H1 (cell line): Measurements from ENCODE around the gene AICDA. TPM values are rescaled to one million over a fixed set of nuclear protein-coding genes. Genes with fewer than 3 reads are reported as not detected.

Source experiments
- ATF3 ChIP-seq: IDR thresholded peaks from 2 replicates; pipeline ENCODE4 v1.6.1; 2011; ENCODE audit warnings: low read depth, mild to moderate bottlenecking, low read length; ENCODE audit not compliant: insufficient read depth
- CBX5 ChIP-seq: fragments of 300-800, 300-1000 bp; sonication (generic); IDR thresholded peaks from 2 replicates; pipeline ENCODE4 v1.7.1; 2016; ENCODE audit warnings: antibody characterized with exemption, low read length, low read depth
- CBX8 ChIP-seq: fragments of 300-800, 300-1000 bp; sonication (generic); IDR thresholded peaks from 2 replicates; pipeline ENCODE4 v1.7.1; 2016; ENCODE audit warnings: low read depth, low read length, borderline replicate concordance
- CEBPB ChIP-seq: IDR thresholded peaks from 2 replicates; pipeline ENCODE4 v1.6.1; 2012; ENCODE audit warnings: low read depth, low read length
- CHD2 ChIP-seq: IDR thresholded peaks from 2 replicates; pipeline ENCODE4 v1.6.1; 2012; ENCODE audit warnings: low read length, improper control_type of control experiment
- EGR1 ChIP-seq: IDR thresholded peaks from 2 replicates; pipeline ENCODE4 v1.6.1; 2011; ENCODE audit warnings: low read depth, low read length, borderline replicate concordance
- FOSL1 ChIP-seq: IDR thresholded peaks from 2 replicates; pipeline ENCODE4 v1.6.1; 2011; ENCODE audit warnings: mild to moderate bottlenecking, low read depth, low read length, moderate library complexity; ENCODE audit not compliant: insufficient read depth
- KDM5A ChIP-seq: fragments of 200-600 bp; IDR thresholded peaks from 2 replicates; pipeline ENCODE4 v1.7.1; 2012; ENCODE audit warnings: mild to moderate bottlenecking, low read length, inconsistent platforms, mixed read lengths
- NANOG ChIP-seq: IDR thresholded peaks from 2 replicates; pipeline ENCODE4 v1.6.1; 2011; ENCODE audit warnings: low read length, low read depth, mild to moderate bottlenecking, inconsistent platforms; ENCODE audit not compliant: insufficient read depth, poor library complexity, severe bottlenecking
- TBP ChIP-seq: IDR thresholded peaks from 2 replicates; pipeline ENCODE4 v1.6.1; 2011; ENCODE audit warnings: low read depth, low read length, improper control_type of control experiment
- polyA plus RNA-seq, 7 experiments: library from polyadenylated mRNA; depleted of rRNA in 3 of 7; stranded (reverse) in 5 of 7; unstranded in 2 of 7; fragments of >200 nt in 5 of 7; fragments of 200-250 nt in 2 of 7; gene quantifications; 1 replicate in 5 of 7; 2 replicates in 1 of 7; 4 replicates in 1 of 7; pipeline versions ENCODE4 v1.2.1 to v1.2.3, GENCODE V29; 2011 to 2013; ENCODE audit warnings: missing spikeins in 2 of 7, mixed read lengths in 2 of 7
- total RNA-seq: library from RNA; stranded (reverse); fragmentation: NEBNext Ultra II Directional; extraction: Animal tissue kit (Norgen Biotek cat#: 25700); gene quantifications from 2 replicates; pipeline ENCODE4 v1.2.1, GENCODE V29; 2021
- TF ChIP-seq, protein P1 (sequence below): fragments of 300-600 bp; sonication (generic); IDR thresholded peaks from 2 replicates; pipeline ENCODE4 v1.7.1; 2012; ENCODE audit warnings: low read length, moderate library complexity, mild to moderate bottlenecking, inconsistent platforms; ENCODE audit not compliant: insufficient replicate concordance
- TF ChIP-seq, protein P2 (sequence below): IDR thresholded peaks from 2 replicates; pipeline ENCODE4 v1.6.1; 2012; ENCODE audit warnings: inconsistent platforms

The AICDA gene
- total and polyA plus RNA-seq, 2 of the 8 experiments (the other 6 are each of a cell fraction or from before 2014, with no cell fraction given): not detected

GRCh38 chr12:8638951-8639350 lies 26.3 kb upstream of the AICDA start (continued):
- TF ChIP-seq, protein P1, sequence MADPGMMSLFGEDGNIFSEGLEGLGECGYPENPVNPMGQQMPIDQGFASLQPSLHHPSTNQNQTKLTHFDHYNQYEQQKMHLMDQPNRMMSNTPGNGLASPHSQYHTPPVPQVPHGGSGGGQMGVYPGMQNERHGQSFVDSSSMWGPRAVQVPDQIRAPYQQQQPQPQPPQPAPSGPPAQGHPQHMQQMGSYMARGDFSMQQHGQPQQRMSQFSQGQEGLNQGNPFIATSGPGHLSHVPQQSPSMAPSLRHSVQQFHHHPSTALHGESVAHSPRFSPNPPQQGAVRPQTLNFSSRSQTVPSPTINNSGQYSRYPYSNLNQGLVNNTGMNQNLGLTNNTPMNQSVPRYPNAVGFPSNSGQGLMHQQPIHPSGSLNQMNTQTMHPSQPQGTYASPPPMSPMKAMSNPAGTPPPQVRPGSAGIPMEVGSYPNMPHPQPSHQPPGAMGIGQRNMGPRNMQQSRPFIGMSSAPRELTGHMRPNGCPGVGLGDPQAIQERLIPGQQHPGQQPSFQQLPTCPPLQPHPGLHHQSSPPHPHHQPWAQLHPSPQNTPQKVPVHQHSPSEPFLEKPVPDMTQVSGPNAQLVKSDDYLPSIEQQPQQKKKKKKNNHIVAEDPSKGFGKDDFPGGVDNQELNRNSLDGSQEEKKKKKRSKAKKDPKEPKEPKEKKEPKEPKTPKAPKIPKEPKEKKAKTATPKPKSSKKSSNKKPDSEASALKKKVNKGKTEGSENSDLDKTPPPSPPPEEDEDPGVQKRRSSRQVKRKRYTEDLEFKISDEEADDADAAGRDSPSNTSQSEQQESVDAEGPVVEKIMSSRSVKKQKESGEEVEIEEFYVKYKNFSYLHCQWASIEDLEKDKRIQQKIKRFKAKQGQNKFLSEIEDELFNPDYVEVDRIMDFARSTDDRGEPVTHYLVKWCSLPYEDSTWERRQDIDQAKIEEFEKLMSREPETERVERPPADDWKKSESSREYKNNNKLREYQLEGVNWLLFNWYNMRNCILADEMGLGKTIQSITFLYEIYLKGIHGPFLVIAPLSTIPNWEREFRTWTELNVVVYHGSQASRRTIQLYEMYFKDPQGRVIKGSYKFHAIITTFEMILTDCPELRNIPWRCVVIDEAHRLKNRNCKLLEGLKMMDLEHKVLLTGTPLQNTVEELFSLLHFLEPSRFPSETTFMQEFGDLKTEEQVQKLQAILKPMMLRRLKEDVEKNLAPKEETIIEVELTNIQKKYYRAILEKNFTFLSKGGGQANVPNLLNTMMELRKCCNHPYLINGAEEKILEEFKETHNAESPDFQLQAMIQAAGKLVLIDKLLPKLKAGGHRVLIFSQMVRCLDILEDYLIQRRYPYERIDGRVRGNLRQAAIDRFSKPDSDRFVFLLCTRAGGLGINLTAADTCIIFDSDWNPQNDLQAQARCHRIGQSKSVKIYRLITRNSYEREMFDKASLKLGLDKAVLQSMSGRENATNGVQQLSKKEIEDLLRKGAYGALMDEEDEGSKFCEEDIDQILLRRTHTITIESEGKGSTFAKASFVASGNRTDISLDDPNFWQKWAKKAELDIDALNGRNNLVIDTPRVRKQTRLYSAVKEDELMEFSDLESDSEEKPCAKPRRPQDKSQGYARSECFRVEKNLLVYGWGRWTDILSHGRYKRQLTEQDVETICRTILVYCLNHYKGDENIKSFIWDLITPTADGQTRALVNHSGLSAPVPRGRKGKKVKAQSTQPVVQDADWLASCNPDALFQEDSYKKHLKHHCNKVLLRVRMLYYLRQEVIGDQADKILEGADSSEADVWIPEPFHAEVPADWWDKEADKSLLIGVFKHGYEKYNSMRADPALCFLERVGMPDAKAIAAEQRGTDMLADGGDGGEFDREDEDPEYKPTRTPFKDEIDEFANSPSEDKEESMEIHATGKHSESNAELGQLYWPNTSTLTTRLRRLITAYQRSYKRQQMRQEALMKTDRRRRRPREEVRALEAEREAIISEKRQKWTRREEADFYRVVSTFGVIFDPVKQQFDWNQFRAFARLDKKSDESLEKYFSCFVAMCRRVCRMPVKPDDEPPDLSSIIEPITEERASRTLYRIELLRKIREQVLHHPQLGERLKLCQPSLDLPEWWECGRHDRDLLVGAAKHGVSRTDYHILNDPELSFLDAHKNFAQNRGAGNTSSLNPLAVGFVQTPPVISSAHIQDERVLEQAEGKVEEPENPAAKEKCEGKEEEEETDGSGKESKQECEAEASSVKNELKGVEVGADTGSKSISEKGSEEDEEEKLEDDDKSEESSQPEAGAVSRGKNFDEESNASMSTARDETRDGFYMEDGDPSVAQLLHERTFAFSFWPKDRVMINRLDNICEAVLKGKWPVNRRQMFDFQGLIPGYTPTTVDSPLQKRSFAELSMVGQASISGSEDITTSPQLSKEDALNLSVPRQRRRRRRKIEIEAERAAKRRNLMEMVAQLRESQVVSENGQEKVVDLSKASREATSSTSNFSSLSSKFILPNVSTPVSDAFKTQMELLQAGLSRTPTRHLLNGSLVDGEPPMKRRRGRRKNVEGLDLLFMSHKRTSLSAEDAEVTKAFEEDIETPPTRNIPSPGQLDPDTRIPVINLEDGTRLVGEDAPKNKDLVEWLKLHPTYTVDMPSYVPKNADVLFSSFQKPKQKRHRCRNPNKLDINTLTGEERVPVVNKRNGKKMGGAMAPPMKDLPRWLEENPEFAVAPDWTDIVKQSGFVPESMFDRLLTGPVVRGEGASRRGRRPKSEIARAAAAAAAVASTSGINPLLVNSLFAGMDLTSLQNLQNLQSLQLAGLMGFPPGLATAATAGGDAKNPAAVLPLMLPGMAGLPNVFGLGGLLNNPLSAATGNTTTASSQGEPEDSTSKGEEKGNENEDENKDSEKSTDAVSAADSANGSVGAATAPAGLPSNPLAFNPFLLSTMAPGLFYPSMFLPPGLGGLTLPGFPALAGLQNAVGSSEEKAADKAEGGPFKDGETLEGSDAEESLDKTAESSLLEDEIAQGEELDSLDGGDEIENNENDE: no peak
- TF ChIP-seq CEBPB (no peak), CBX5 (no peak), TBP (no peak), CBX8 (no peak), FOSL1 (no peak), KDM5A (no peak), EGR1 (no peak), NANOG (no peak), CHD2 (no peak), ATF3 (no peak)
- TF ChIP-seq, protein P2, sequence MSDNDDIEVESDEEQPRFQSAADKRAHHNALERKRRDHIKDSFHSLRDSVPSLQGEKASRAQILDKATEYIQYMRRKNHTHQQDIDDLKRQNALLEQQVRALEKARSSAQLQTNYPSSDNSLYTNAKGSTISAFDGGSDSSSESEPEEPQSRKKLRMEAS: no peak
